ENCODE data around the gene CACNB2.

The CACNB2 gene

DNA sequence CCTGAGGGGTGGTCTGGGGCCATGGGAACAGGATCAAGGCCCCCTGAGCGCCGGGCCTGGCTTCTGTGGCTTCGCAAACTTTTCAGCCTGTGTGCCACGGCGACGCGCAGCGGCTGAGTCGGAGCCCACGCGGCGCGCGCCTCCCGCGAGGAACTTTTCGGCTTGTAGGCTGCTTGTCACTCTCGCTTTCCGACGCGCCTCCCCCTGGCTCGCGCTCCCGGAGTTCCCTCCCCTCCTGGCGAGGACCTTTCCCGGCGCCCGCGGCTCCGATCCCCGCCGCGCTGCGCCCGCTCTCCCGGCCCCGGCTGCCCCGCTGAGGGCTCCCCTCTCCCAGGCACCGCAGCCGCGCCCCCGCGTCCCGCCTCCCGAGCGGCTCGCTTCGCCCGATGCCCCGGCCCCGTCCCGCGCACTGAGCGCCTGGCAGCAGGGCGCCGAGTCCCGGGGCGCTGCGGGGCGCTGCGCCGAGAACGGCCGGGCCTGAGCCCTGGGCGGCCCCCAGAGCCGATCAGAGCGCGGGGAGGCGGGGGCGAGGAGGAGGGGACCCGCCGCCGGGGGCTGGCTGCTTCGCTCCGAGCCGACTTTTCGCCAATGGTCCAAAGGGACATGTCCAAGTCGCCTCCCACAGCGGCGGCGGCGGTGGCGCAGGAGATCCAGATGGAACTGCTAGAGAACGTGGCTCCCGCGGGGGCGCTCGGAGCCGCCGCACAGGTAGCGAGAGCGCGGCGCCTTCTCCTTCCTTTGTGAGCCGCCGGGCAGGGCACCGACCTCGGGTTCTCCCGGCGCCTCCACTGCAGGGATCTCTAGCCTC, at the start of gene CACNB2:
CACNB2 (plus strand) TSS at position 276 of the 808 bp plus-strand sequence.
- peak; percentile 84 for DNase-seq

DNA sequence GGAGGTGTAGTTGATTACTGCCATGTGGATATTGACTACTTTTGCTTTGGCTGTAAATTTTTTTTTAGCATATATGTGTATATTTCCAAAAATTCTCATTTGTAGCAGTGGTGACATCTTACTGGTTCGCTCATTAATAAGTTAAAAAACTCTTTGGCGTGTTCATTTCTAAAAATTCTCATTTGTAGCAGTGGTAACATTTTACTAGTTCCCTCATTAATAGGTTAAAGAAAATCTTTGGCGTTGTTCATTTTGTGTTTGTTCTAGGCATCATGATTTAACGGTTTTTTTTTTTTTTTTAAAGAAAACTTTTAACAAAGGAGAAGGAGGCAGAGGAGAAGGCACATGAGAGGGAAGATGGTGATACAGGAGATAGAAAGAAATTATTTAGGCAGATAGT, 45.9 kb upstream of the CACNB2 start:
- no peak for DNase-seq

DNA sequence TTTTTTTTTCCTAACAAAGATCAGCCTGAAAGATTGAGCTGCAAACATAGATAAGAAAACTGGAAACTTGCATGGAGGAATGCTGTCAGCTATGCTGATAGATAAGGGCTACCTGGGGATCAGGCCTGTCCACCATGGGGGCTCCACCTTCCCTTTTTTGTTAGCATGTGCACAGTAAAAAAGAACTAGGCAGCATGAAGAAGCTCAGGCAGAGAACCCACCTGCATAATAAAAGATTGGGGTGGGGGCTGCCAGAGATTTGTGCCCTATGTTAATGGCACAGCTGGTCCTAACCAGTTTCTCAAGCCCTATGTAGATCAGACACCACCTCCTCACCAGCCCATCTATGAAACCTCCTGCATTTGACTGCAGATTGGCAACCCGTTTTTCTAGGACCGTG, 45.4 kb upstream of the CACNB2 start:
- no peak for DNase-seq

DNA sequence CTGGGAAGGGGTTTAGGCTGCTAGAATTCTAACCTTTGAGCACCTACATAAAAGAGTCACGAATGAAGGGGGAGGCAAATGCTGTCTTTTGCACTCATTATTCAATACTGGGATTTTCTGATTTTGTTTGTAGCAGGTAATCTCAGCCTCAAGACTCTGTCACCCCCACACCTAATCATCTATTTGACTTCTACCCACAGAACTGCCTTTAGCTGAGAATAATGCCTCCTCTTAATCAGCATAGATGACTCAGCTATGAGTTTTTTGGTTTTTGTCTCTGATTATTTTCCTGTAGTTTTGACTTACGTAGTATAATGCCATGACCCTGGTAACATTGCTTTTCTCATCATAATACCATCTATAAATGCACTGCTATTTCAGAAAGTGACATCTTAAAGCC, 42.7 kb upstream of the CACNB2 start:
- no peak for DNase-seq

DNA sequence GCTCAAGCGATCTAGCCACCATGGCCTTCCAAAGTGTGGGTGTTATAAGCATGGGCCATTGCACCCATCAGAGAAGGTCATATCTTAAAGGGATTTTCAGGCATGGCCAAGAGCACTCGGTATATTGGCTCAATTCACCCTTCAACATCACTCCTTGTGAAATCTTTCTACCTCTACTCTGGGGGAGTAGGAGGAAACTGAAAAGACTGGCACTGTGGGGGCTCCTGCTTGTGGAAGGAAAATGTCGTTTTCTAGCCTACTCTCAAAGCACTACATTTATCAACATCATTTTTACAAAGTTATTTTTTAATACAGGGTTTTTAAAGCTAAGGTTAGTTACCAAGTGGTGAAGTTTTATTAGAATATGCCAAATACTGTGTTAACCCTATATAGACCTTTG, 42.0 kb upstream of the CACNB2 start:
- no peak for DNase-seq

DNA sequence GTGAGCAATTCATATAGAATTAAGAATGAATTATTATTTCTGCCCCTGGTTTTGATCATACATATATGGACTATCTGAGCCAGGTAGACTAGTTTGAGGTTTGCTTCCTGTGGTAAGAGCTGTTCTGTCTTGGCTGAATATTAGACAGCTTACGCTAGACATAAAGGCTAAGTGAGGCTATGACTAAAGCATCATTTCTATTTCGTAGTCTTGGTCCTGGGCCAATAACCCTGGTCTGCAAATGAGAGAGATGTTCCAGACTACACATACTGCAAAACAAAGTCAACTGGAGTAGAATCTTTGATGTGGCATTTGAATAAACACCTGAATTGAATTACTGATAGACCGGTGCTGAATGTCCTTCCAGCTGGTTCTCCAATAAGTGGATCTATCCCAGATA, 40.8 kb upstream of the CACNB2 start:
- no peak for DNase-seq

DNA sequence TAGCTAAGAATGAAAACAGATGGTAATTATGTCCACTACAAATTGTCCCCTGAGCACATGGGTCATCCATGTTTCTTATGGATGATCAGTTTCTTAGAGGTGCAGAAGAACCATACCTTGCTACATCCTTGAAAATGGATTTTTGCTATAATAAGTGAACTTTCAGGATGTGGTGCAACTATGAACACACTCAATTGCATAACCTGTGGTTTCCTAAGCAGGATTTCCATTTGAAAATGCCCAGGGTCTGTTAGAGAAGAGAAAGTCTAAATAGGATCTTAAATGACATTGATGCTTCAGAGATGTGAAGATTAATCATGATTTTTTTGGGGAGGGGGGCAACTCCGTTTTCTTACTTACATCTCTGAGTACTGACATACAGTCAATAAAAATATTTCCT, 39.6 kb upstream of the CACNB2 start:
- no peak for DNase-seq

DNA sequence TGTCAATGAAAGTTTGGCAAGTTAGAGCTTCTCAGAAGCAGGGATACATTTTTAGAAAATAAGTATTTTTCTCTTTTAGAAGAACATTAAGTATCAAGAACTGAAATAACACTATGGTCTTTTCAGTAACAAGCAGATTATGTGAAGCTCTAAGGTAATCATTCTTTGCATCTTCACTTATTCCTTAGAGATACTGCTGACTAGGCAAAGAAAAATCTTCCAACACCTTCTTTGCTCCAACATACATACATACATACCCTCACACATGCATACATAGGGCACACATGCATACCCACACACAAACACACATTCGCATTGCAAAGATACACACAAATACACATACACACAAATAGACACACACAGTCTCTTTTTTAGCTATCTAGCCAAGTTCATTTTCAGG, 37.8 kb upstream of the CACNB2 start:
- DNase-seq: no peak

DNA sequence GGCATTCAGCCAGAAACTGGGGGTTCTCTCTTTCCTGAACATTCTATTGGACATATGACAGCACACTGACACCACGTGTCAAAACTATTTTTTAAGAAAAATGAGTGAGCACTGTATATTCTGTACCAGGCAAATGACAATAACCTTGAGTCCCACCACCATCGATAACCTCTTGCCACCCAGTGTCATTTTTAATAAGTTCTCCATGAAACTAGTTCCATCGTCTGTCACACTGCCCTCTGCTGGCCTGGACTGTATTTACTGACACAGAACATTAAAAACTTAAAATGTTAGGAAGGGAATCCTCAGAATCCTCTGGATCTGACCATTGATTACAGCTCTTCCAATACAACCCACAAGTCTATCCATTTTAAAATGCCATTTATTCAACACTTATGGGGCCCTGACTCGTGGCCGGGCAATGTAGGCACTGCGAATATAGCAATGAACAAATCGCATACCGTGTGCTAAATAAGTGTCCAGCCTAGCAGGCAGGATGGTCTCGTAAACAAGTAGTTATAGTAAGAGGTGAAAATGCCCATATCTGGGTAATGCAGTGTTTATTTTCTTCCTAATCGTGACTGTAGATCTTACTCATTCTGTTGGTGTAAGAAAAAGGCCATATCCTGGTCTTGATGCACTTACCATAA, 35.9 kb upstream of the CACNB2 start:
- peak; percentile 76 for DNase-seq

DNA sequence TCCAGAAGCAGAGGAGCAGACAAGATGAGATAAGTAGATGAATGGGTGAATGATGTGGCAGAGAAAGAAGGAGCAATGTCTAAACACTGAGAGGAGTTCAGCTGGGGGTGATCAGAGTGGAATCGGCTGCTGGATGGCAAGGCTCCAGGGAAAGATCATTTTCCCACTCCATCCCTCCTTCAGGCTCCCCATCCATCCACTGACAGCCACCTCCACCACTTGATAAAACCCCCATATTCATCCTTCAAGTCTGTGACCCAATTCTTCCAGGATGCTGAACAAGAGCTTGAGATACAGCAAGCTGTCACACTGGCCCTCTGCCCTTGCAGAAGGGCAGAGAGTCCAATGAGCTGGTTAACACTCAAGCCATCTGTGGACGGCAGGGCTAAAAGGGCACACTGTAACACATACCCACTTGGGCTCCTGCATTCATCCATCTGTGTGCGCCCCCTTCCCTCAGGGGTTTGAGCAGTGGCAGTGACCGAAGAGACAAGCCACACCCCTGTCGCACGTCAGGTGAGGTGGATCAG, 30.8 kb upstream of the CACNB2 start:
- no peak for DNase-seq

DNA sequence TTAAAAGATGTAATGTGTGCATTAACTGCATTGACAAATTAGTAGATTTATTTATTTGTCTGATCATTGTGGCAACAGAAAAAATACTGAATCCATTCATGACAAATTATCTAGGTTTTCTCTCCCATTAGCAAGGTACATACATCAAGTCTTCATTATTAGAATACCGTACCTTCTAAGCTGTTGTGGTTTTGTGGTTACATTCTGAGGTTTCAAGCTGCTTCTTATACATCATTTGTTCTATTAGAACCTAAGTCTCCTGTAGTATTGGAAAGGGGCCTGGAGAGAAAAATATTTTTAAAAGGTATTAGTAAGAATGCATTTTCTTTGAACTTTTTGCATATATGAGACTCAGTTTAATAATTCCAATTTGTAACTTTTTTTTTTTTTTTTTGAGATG, 26.3 kb upstream of the CACNB2 start:
- DNase-seq: no peak

DNA sequence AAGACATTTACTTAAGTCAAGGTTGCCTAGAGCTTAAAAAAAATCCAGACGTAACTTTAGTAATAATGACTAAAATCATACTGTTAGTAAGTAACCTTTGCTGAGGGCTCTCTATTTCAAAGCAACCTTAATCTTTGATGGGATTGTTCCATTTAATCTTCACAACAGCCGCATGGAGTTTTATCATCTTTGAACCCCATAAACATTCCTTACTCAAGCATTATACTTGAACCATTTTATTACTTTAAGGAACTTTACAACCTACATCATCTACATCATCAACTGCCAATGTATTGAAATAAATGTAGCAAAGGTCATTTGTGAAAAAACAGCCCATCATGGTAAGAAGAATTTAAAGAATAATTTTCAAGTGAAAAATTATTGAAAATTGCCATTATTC, 22.9 kb upstream of the CACNB2 start:
- no peak for DNase-seq

DNA sequence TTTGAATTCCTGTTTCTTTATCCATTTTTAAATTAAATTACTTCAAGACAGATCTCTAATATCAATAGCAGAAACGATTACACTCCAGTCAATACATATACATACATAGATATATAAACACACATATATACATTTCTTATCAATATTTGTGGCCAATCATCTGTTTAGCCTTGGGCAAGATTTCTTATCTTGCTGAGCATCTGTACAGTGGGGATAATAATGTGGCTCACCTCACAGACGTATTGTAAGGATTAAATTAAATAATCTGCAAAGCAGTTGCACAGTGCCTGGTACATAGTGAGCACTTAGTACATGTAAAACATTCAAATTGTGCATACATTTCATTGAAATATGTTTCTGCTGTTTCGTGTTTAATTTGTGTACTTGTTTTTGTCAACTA, 17.5 kb upstream of the CACNB2 start:
- DNase-seq: no peak

DNA sequence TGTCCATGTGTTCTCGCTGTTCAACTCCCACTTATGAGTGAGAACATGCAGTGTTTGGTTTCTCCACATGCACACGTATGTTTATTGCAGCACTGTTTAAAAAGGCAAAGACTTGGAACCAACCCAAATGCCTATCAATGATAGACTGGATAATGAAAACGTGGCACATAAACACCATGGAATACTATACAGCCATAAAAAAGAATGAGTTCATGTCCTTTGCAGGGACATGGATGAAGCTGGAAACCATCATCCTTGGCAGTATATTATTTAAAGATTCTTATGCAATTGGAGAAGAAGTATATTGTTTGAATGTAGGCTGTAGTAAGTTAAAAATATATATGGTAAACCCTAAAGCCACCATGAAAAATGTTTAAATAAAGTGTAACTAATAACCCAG, 7.2 kb upstream of the CACNB2 start:
- no peak for DNase-seq

DNA sequence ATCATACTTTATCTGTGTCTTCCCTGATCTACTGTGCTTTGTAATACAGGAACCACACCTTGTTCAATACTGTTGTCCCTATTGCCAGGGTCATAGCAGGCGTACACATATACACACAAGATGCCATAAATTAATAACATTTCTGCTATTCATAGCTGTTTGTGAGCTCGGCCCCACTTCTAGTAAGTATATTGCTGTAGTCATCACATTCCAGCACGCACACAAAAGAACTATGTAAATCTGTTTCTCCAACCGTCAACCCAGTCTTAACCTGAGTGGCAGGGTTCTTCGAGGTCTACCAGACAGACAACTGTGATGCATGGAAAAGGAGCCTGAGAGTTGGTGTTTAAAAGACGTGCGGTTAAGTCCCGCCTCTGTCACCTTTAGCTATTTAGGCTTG, 5.7 kb upstream of the CACNB2 start:
- no peak for DNase-seq

DNA sequence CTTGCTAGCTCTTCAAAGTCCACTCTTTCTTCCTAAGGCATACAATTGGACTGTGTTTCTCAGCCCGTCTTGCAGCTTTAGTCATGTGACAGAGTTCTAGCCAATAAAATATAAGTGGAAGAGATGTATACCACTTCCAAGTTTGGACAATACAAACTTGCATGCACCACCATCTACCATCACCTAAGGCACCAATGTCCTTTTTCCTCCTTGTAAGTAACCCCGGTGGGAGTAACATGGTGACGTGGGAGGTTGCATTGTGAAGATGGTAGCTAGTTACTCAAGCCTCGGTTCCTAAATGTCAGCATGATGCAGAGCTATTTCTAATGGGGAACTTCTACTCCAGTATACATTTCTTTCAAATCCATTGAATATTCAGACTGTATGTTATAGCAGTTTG, 5.3 kb upstream of the CACNB2 start:
- no peak for DNase-seq

DNA sequence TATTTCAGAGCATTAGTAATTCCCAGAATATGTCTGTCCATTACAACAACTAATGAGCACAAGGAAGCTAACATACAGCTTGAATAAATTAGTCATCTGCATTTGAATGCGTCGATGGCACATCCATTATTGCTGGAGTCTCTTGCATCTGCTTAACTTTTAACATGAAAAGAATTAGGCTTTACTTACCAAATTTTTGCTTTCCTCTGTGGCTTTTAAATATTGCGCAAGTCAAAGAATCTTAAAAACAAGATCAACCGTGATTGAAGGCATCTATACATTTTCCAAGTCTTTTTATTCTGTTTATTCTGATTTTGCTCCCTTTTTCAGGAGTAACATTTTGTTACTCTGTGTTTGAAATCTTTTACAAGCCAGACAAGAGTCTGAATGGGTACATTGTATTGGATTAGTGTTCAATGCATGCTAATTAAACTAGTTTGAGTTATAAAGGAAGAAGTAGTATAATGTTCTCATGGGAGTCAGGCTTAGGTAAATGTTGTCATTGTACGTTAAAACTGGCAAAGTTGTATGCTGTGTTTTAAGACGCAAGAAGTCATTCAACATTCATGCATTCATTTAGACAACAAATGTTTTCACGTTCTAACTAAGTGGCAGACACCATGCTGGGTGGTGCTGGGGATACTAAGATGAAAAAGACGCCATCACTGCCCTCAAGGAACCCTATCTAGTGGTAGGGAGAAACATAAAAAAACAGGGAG, 4.0 kb upstream of the CACNB2 start:
- DNase-seq: no peak

DNA sequence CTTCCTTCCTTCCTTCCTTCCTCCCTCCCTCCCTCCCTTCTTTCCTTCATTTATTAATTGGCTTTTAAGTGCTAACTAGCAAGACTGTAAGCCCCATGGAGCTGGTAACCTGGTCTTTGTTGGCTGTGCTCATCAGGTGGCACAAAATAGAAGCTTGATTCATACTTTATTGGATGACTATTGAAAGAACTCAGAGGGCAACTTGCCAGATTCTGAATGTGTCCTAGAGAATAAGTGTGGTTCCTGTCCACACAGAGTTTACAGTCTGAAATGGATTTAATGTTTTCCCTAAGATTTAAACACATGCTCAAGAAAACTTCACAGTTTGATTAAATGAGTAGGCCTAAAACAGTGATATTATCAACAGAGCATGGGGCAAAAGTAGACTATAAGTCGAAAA, 3.1 kb upstream of the CACNB2 start:
- DNase-seq: no peak

DNA sequence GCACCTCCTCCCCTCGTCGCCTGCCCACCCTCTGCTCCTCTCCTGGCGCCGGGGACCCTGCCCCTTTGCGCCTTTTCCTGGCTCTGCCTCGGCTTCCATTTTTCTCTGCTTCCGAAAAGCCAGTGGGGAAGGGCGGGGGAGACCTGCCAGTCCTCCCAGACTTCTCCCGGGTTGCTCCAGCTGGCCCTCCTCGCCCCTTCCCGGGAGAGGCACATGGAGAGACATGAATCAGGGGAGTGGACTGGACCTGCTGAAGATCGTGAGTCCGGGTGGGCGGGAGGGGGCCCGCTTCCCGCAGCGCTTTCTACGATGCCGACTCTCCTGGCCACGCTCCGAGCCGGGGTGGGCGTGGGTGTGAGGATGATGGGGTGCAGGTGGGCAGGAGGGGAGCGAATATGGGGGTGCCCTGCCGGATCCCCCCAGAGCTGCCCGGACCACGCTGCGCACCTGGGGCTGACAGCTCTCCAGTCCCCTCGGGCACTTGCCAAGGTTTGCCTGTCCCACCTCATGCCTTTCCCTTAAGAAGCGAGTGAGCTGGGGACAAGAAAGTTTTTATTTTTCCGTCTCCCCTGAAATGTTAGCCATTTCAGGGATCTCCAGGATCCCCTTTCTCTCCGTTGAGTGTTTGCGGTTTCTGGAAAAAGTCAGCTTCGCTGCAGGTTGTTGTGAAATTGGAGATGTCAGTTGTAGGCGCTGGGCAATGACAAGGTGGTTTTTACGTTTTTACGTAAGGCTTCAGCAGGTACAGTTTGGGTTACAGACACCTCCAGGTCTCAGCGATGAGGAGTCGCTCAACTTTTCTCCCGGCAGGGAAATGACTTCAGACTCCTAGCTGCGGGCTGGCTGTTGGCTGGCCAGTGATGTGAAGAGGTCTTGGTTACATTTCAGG, 977 bp downstream of the CACNB2 start:
- DNase-seq: peak; percentile 48

DNA sequence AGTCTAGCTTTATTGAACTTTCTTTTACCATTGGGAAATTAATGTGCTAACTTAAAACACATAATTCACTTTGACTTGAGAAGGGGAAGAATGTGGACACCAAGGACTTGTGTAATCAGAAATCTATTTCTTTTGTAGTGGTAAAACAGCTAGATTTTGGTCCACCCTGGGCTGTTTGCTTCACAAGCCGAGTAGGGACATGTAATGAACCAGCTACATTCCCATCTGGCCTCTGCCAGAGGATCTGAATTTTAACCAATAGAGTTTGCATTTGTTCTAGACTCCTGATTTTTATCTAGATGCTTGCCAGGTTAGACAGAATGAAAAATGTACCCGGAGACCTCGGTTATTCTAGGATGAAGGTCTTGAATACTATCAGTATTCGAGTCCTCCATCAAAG, 1.9 kb downstream of the CACNB2 start:
- DNase-seq: no peak

DNA sequence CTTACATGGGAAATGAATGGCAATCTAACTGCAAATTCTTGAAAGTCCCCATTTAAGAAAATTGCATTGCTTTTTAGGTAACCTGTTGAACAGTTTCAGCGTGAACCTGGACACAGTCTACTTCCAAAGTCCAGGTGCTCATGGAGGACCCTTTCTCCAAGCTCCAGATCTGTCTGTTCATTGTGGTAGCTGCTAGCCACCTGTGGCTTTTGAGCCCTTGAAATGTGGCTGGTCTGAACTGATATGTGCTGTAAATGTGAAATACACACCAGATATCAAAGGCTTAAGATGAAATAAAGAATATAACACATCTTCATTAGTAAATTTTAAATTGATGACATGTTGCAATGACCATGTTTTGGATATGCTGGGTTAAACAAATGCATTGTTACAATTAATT, 4.2 kb downstream of the CACNB2 start:
- DNase-seq: no peak

DNA sequence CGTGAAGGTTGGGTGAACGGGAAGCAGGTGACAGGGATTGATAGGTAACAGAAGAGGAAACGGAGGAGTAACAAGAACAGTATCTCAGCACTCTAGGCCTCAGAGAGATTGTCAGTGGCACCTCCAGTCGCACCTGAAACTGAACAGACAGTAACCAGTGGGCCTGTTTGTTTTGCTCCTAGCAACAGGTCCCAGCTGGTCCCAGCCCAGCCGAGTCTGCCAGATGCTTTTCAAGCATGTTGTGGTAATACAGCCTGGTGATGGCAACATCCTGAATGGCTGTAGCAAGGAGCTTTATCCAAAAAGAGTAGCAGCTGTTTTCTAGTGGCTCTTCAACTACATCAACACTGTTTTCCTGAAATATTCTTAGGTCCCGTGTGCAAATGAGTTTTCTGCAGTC, 4.7 kb downstream of the CACNB2 start:
- DNase-seq: no peak

DNA sequence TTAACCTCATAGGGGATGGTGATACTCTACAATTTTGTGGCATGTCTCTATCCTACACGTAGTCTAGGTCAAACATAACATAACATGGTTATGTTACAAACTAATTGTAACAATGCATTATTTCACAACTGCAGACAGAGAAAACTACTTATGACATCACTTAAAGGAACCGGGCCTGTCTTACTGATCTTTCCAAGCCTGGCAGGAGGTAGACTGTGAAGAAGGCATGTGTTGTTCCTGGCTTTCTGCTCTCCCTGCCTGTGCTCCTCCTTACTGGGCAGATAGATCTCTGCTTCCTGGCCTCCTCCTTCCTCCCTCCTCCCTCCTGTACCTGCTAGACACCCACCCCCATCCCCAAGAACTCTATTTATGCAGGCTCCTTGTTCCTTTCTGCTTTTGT, 5.4 kb downstream of the CACNB2 start:
- DNase-seq: no peak
